Embryonic facial prominence (tissue), 1 donor: Measurements from ENCODE around the gene APOO.

ENCODE experiments used
- DNase-seq: peaks from one replicate; pipeline ENCODE4 v3.0.0-alpha.2; 2016; ENCODE audit errors: extremely low spot score

The APOO gene

DNA sequence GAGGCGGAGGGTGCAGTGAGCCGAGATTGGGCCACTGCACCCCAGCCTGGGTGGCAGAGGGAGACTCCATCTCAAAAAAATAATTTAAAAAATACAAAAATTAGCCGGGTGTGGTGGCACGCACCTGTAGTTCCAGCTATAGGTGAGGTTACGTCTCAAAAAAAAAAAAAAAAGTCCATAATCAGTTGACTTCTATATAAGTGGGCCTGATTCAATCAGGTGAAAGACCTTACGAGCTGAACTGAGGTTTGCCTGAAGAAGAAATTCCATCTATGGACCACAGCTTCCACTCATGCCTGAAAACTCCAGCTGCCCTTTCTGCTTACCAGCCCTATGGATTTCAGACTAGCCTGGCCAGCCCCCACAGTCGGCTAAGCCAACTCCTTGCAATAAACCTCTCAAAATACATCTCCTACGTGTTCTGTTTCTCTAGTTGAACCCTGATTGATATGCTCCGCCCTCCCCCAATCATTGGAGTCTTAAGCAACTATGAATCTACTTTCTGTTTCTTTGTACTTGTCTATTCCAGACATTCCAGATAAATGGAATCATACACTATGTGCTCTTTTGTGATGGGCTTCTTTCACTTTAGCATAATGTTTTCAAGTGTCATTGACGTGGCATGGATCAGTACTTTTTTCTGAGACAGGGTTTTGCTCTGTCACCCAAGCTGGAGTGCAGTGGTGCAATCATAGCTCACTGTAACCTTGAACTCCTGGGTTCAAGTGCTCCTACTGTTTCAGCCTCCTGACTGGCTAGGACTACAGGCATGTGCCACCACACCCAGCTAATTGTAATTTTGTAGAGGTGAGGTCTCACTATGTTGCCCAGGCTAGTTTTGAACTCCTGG lies 88.1 kb downstream of the APOO start:
- no peak for DNase-seq

GRCh38 chrX:23817979-23818336 lies 89.8 kb downstream of the APOO start:
- no peak for DNase-seq

GRCh38 chrX:23816179-23816578 lies 91.6 kb downstream of the APOO start:
- DNase-seq, result no peak

DNA sequence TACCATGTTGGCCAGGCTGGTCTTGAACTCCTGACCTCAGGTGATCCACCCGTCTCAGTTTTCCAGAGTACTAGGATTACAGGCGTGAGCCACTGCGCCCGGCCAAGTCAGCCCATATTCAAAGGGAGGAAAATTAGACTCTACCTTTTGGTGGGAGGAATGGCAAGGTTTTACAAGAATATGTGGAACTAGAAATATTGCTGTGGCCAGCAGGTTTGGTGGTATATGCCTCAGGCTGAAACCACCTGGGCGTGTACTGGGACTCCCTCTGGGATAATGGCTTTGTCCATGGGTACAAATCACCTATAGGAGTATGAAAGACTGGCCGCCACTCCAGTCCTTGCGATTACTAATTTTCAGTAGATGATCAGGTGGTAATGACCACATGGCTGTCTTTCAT lies 92.4 kb downstream of the APOO start:
- no peak for DNase-seq

DNA sequence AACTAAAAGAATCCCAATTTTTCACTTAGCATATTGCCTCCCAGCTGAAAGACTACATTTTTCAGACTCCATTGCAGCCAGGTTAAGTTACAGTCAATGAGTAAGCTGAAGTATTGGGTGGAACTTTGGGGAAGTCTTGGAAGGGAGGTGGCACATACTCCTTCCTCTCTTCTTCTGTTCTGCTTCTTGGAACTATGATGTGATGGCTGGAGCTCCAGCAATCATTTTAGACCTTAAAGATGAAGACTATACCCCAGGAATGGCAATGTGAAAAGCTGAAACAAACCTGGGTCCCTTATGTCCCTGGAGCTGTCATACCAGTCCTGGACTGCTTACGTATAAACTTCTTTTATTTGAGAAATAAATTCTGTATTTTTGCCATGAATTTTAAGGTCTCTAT lies 93.9 kb downstream of the APOO start:
- no peak for DNase-seq

- DNase-seq, result no peak
These were observed 96.1 kb downstream of the APOO start for GRCh38 chrX:23811656-23812055.

DNA sequence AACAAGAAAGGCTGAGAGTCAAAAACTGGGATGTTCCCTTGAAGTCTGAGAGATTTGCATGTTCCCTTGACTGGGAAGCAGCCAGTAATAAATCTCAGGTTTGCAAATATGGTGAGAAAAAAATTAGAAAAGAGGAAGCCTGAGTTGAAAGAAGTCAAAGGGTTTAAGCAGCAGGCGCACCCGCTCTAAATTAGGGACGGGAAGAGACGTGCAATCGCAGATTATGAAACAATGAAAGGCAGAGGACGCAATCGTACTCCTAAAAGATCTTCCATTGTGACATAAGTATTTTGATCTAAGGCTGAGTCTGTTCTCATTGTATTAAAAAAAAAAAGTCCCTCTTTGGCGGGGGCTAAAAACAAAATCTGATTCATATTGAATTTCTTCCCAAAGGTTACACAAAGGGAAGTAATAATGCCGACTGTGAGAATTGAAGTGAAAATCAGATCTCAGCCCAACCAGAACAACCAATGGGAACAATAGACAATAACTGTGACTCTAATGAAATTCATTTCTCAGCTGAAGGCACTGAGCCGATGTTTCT lies 96.6 kb downstream of the APOO start:
- no peak for DNase-seq

- DNase-seq, result no peak
These were observed 97.5 kb downstream of the APOO start for GRCh38 chrX:23810279-23810678.

DNA sequence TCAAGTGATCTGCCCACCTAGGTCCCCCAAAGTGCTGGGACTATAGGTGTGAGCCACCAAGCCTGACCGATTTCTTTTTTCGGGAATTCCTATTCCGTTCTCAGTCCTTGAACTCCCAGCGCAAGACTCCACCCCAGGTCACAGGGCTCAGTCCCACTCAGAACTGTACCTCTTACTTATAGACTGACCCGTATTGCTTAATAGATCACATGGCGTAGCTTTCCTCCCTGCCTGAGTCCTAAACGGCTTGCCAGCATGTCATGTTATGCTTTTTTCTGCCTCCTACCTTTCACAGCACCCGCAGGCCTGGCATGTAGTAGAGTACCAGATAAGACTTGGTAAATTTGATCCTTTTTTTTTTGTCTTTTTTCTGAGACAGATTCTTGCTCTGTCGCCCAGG lies 102.3 kb downstream of the APOO start:
- no peak for DNase-seq

GRCh38 chrX:23804578-23804977 lies 103.2 kb downstream of the APOO start:
- no peak for DNase-seq

GRCh38 chrX:23803931-23804381 lies 103.8 kb downstream of the APOO start:
- DNase-seq, result no peak

DNA sequence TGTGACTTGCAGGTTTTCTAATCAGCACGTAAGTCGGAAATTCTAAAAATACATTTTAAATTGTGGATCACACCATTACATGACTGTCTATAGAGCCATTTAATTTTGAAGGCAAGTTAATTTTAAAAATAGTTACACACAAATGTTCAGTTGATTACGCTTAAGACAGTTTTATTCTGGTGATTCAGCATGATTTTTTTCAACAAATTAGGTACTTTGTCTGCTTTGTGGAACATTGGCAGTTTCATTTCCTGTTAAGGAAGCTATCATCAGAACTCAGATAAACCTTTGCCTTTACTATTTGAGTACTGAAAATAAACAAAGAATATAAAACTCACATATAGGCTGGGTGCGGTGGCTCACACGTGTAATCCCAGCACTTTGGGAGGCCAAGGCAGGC lies 105.3 kb downstream of the APOO start:
- no peak for DNase-seq

- no peak for DNase-seq
These were observed 108.2 kb downstream of the APOO start for GRCh38 chrX:23799469-23800065.

- peak; percentile 19 for DNase-seq
These were observed 110.2 kb downstream of the APOO start for GRCh38 chrX:23797371-23798128.

DNA sequence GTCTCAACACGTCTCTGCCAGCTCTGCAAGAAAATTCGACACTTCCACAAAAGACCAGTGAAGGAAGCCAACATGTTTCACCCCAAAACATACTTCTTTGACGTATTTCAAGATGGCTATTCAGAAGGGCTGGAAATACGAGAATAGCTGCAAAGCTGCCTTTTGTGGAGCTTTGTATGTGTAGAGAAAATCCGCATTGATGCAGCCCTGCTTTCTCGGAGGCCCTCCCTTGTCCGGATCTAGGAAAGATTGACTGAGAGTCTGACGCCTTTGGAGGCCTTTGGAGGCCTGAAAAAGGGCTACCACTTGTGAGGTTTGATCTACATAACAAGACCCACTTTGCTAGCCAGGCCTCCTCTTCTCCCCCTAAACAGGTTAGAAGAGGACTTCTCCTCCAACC lies 112.5 kb downstream of the APOO start:
- DNase-seq, result no peak

DNA sequence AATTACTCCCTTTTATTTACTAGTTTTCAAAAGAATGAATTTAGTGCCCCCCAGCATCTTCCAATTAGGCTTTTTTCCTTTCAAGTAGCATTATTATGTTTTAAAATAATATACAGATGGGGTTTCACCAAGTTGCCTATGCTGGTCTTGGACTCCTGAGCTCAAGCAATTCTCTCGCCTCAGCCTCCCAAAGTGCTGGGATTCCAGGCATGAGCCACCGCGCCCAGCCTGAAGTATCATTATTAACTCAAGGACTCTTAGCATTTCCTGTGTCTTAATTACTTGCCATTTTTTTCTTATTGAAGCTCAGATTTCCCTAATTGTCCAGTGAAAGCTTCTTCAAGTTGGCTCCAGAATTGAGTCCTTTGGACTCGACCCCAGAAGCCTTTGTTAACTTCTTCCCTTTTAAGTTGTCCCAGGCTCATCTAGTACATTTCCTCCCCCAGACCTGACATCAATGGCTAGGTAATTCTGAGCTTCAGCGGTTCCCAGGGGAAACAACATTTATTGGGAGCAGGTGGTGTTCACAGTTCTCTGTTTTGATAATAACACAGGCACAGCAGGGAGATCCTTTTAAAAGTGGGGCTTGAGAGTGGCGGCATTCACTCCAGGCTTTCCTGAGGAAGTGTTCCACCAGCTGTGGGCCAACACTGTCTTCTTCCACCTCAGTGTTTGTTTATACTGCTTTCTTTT lies 114.7 kb downstream of the APOO start:
- no peak for DNase-seq

GRCh38 chrX:23790155-23790497 lies 117.6 kb downstream of the APOO start:
- no peak for DNase-seq

DNA sequence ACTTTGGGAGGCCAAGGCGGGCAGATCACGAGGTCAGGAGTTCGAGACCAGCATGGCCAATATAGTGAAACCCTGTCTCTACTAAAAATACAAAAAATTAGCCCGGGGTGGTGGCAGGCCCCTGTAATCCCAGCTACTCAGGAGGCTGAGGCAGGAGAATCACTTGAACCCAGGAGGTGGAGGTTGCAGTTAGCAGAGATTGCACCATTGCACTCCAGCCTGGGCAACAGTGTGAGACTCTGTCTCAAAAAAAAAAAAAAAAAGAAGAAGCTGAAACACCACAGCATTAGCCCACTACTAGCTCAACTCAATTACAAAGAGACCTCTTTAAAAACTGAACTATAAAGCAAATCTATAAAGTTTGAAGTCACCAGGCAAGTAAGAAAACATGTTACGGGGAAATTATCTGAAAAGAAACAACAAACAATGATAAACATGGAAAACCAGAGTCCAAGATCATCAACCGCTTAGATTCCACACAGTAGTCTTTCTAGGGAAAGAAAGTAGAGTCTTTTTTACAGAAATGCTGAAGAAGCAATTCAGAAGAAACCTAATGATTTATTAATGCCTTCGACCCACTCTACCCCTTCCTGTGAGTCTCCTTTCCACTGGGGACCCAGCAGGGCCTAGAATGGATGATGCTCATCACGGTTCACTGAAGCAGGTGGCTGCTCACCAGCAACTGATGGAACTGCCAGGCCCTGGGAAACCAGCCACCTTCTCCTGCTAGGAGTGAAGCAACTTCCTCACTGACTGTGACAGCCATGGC lies 118.2 kb downstream of the APOO start:
- DNase-seq, result no peak

GRCh38 chrX:23788946-23789345 lies 118.8 kb downstream of the APOO start:
- no peak for DNase-seq

DNA sequence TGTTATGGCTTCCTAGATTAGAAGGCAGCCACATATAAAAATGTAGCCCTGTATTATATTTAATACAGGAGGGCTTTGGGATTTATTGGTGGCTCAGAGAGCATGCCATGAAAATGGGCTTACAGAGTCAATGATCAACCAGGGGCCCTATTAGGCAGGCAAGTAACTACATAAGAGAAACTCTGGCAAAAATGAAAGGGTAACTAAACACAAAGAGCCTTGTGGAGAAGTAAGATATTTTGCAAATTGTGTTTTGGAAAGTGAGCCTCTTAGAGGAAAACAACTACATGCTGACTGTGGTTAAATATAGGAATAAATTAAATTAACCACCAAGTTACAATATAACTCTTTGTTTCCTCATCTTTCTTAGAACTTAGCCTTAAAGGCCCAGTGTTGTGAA lies 119.2 kb downstream of the APOO start:
- no peak for DNase-seq

DNA sequence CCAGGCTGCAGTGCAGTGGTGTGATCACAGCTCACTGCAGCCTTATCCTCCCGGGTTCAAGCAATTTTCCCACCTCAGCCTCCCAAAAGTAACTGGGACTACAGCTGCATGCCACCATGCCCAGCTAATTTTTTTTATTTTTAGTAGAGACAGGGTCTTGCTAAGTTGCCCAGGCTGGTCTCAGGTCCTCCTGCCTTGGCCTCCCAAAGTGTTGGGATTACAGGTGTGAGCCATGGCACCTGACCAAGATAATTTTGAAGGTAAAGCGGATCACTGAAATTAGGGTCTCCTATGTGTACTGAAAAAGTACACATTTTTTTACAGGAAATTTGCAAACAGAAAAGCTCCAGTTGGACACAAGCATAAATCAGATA lies 120.0 kb downstream of the APOO start:
- DNase-seq, result no peak
